ENCODE data around the gene KIAA1549.

Gene KIAA1549

DNA sequence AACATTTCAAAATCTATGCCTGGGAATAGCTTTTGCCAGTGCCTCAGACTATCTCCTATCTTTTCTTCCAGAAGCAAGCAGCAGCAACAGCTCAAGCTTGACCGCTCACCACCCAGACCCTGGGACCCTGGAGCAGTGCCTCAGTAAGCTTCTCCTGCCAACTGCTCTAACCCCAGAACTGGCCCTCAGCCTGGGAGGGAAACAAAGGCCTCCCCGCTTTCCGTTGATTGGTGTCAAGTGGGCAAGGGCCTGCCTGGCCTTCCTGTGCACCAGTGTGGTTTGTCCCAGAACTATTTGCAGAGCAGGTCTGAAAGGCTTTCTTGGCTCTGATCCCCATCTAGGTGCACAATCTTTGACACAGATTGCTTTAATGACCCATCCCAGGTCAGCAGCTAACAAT is 179.9 kb downstream of the KIAA1549 start (continued):
- TF ChIP-seq, protein P1, sequence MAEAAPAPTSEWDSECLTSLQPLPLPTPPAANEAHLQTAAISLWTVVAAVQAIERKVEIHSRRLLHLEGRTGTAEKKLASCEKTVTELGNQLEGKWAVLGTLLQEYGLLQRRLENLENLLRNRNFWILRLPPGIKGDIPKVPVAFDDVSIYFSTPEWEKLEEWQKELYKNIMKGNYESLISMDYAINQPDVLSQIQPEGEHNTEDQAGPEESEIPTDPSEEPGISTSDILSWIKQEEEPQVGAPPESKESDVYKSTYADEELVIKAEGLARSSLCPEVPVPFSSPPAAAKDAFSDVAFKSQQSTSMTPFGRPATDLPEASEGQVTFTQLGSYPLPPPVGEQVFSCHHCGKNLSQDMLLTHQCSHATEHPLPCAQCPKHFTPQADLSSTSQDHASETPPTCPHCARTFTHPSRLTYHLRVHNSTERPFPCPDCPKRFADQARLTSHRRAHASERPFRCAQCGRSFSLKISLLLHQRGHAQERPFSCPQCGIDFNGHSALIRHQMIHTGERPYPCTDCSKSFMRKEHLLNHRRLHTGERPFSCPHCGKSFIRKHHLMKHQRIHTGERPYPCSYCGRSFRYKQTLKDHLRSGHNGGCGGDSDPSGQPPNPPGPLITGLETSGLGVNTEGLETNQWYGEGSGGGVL (tag by site-specific recombination; IDR thresholded peaks at IDR 0.05), result no peak
- no peak for TF ChIP-seq YY1 (tag by site-specific recombination; IDR thresholded peaks at IDR 0.05)
- TF ChIP-seq, protein P2, sequence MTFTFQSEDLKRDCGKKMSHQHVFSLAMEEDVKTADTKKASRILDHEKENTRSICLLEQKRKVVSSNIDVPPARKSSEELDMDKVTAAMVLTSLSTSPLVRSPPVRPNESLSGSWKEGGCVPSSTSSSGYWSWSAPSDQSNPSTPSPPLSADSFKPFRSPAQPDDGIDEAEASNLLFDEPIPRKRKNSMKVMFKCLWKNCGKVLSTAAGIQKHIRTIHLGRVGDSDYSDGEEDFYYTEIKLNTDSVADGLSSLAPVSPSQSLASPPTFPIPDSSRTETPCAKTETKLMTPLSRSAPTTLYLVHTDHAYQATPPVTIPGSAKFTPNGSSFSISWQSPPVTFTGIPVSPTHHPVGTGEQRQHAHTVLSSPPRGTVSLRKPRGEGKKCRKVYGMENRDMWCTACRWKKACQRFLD (tag by site-specific recombination; IDR thresholded peaks at IDR 0.05), result no peak

DNA sequence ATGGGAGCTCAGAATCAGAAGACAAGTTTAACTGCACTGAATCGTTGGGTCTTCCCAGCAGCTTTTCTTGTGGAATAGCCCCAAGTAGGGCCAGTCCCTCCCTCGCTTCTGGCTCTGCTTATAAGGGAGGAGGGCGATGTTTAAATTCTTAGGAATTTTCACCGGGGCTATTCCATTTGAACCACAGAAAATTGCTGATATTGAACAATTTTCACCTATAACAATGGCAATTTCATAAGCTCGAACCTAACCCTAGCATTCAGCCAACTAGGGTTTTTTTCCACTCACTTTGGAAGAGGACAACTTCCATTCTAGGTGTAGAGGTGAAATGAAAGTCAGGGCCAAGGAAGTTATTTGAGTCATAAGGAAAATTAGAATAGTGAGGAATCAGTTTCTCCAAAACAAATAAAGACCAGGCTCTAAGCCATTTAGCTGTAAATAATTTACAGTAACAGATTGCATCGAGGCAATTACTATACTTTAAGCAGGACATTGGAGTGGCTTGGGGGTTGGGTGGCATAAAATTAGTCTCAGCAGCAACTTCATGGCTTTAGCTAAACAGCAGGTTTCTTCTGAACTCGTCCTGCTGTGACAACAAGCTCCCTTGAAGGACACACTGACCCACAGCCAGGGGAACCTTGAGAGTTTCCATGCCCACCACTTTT is 181.7 kb downstream of the KIAA1549 start:
- H3K36me3 ChIP-seq (ENCODE audit: control insufficient read depth in 2 of 2, insufficient read depth in 1 of 2, low read length in 2 of 2), result no peaks in the 10 kb centered on the region
- H3K4me1 ChIP-seq (ENCODE audit: control insufficient read depth, insufficient read depth, low read length), result no peaks in the 10 kb centered on the region
- TF ChIP-seq ZNF510 (tag by site-specific recombination; IDR thresholded peaks at IDR 0.05; ENCODE audit: insufficient replicate concordance), result no peak
- TF ChIP-seq, protein P3, sequence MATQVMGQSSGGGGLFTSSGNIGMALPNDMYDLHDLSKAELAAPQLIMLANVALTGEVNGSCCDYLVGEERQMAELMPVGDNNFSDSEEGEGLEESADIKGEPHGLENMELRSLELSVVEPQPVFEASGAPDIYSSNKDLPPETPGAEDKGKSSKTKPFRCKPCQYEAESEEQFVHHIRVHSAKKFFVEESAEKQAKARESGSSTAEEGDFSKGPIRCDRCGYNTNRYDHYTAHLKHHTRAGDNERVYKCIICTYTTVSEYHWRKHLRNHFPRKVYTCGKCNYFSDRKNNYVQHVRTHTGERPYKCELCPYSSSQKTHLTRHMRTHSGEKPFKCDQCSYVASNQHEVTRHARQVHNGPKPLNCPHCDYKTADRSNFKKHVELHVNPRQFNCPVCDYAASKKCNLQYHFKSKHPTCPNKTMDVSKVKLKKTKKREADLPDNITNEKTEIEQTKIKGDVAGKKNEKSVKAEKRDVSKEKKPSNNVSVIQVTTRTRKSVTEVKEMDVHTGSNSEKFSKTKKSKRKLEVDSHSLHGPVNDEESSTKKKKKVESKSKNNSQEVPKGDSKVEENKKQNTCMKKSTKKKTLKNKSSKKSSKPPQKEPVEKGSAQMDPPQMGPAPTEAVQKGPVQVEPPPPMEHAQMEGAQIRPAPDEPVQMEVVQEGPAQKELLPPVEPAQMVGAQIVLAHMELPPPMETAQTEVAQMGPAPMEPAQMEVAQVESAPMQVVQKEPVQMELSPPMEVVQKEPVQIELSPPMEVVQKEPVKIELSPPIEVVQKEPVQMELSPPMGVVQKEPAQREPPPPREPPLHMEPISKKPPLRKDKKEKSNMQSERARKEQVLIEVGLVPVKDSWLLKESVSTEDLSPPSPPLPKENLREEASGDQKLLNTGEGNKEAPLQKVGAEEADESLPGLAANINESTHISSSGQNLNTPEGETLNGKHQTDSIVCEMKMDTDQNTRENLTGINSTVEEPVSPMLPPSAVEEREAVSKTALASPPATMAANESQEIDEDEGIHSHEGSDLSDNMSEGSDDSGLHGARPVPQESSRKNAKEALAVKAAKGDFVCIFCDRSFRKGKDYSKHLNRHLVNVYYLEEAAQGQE (tag by site-specific recombination; IDR thresholded peaks at IDR 0.05), result no peak
- ChIA-PET POLR2A (no interaction called here), CTCF (interaction anchor here (0.6 to 1.0 kb wide), 2 partner anchors 21 to 797 kb away, joined by 3 to 4 read pairs; no protein-coding TSS in a partner anchor)
- no peak overlapping the region for H3K27ac ChIP-seq (ENCODE audit: extremely low read depth, low read depth, low read length)
- H3K4me3 ChIP-seq (ENCODE audit: low read depth, low read length), result no peak overlapping the region
- H3K9me3 ChIP-seq (ENCODE audit: control insufficient read depth, insufficient read depth, low read depth, low read length), result no peaks in the 10 kb centered on the region

DNA sequence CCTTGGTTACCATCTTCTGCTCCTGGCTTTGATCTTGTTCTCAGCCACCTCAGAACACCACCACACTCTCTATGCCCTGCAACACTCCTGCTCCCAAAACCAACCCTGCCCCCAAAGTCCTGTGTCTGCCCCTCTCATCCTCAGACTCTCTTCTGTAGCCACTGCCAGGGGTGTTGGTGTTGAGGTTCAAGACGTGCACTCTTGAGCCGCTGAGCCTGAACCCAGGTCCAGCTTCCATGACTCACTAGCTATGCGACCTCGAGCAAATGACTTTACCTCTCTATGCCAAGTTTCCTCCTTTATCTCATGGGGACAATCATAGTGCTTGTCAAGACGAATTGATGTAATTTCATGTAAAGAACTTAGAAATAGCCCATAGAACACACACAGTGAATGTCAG is 182.4 kb downstream of the KIAA1549 start:
- Histone ChIP-seq H3K9me3 (ENCODE audit: control insufficient read depth, insufficient read depth, low read depth, low read length) (no peaks in the 10 kb centered on the region), H3K36me3 (ENCODE audit: control insufficient read depth in 2 of 2, insufficient read depth in 1 of 2, low read length in 2 of 2) (no peaks in the 10 kb centered on the region), H3K4me1 (ENCODE audit: control insufficient read depth, insufficient read depth, low read length) (no peaks in the 10 kb centered on the region), H3K4me3 (ENCODE audit: low read depth, low read length) (no peak overlapping the region), H3K27ac (ENCODE audit: extremely low read depth, low read depth, low read length) (no peak overlapping the region)
- CTCF ChIA-PET, result interaction anchor here (0.6 to 1.0 kb wide), 2 partner anchors 20 to 796 kb away, joined by 3 to 4 read pairs; no protein-coding TSS in a partner anchor
- POLR2A ChIA-PET, result no interaction called here
- TF ChIP-seq ZNF335 (tag by site-specific recombination; conservative IDR thresholded peaks at IDR 0.05), result no peak
- TF ChIP-seq ZBTB7A (tag by site-specific recombination; IDR thresholded peaks at IDR 0.05; ENCODE audit: low read depth), result no peak
- TF ChIP-seq ZNF707 (tag by site-specific recombination; IDR thresholded peaks at IDR 0.05), result no peak
- TF ChIP-seq ZNF138 (tag by site-specific recombination; IDR thresholded peaks at IDR 0.05; ENCODE audit: borderline replicate concordance), result no peak

DNA sequence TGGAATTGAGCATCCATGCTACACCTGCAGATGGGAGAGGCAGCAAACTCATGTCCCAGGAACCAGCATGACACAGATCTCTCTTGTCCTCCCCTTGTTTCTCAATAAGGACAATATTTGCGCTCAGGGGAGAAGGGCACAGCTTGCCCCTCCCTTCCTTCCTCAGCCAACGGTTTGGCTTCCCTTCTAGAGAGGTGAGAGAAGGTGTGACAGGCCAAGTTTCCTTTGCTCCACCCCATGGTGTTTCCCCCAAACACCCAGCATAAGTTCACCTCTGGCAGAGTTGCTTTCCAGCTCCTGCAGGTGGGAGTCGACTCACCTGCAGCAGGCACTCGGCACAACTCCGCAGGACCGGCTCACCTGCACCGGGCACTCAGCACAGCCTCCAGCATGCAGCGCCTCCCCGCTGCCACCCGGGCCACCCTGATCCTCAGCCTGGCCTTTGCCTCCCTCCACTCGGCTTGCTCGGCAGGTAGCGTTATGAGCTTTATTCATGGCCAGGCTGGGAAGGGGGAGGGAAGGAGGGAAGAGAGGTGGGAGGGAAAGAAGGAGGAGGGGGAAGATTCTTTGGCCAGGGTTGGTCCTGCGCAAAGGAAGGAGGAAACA is 183.4 kb downstream of the KIAA1549 start, which contains the start of the genes ATP6V0A4 and TMEM213:
Gene ATP6V0A4 (minus strand): TSS at position 482 of the 606 bp plus-strand sequence. CDS start 26,949 bp downstream, outside the sequence.
Gene TMEM213 (plus strand): TSS at position 280 of the 606 bp plus-strand sequence. CDS start 111 bp downstream, at position 391.
- H3K4me1 ChIP-seq (ENCODE audit: control insufficient read depth, insufficient read depth, low read length), result no peaks in the 10 kb centered on the region
- no peaks in the 10 kb centered on the region for H3K36me3 ChIP-seq (ENCODE audit: control insufficient read depth in 2 of 2, insufficient read depth in 1 of 2, low read length in 2 of 2)
- CTCF ChIA-PET, result no interaction called here
- H3K9me3 ChIP-seq (ENCODE audit: control insufficient read depth, insufficient read depth, low read depth, low read length), result no peaks in the 10 kb centered on the region
- H3K4me3 ChIP-seq (ENCODE audit: low read depth, low read length), result no peak within 1 kb of the TSS
- no peak within 1 kb of the TSS for H3K27ac ChIP-seq (ENCODE audit: extremely low read depth, low read depth, low read length)
- POLR2A ChIA-PET, result no interaction called here
- TF ChIP-seq KLF8 (tag by site-specific recombination; IDR thresholded peaks at IDR 0.05) (no peak), ZNF416 (tag by site-specific recombination; IDR thresholded peaks at IDR 0.05) (no peak), YY1 (tag by site-specific recombination; IDR thresholded peaks at IDR 0.05) (no peak), ZNF843 (tag by site-specific recombination; IDR thresholded peaks at IDR 0.05) (no peak), TCF7L2 (IDR thresholded peaks at IDR 0.05; ENCODE audit: borderline replicate concordance, low read depth, low read length) (no peak)
- TF ChIP-seq, protein P3 (tag by site-specific recombination; IDR thresholded peaks at IDR 0.05), result no peak
- TF ChIP-seq, protein P4, sequence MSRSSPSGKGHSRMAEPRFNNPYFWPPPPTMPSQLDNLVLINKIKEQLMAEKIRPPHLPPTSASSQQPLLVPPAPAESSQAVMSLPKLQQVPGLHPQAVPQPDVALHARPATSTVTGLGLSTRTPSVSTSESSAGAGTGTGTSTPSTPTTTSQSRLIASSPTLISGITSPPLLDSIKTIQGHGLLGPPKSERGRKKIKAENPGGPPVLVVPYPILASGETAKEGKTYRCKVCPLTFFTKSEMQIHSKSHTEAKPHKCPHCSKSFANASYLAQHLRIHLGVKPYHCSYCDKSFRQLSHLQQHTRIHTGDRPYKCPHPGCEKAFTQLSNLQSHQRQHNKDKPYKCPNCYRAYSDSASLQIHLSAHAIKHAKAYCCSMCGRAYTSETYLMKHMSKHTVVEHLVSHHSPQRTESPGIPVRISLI (tag by site-specific recombination; IDR thresholded peaks at IDR 0.05), result no peak
